Ishikawa (cell line): Measurements from ENCODE around the gene TSG101.

ENCODE experiments used
- CEBPB ChIP-seq: IDR thresholded peaks from 2 replicates; pipeline ENCODE4 v1.6.1; 2012
- CREB1 ChIP-seq: IDR thresholded peaks from 2 replicates; pipeline ENCODE4 v1.6.1; 2012; ENCODE audit warnings: low read depth
- EGR1 ChIP-seq: IDR thresholded peaks from 2 replicates; pipeline ENCODE4 v1.6.1; 2012
- EP300 ChIP-seq: IDR thresholded peaks from 2 replicates; pipeline ENCODE4 v1.6.1; 2012; ENCODE audit warnings: borderline replicate concordance
- FOXM1 ChIP-seq: IDR thresholded peaks from 2 replicates; pipeline ENCODE4 v1.6.1; 2012; ENCODE audit warnings: low read depth, borderline replicate concordance
- NFIC ChIP-seq: IDR thresholded peaks from 2 replicates; pipeline ENCODE4 v1.6.1; 2012
- RAD21 ChIP-seq: IDR thresholded peaks from 2 replicates; pipeline ENCODE4 v1.6.1; 2012; ENCODE audit warnings: low read depth
- TAF1 ChIP-seq: IDR thresholded peaks from 2 replicates; pipeline ENCODE4 v1.6.1; 2012; ENCODE audit warnings: low read depth, mild to moderate bottlenecking
- TCF12 ChIP-seq: IDR thresholded peaks from 2 replicates; pipeline ENCODE4 v1.6.1; 2012; ENCODE audit warnings: low read depth
- TEAD4 ChIP-seq: IDR thresholded peaks from 2 replicates; pipeline ENCODE4 v1.6.1; 2012
- USF1 ChIP-seq: IDR thresholded peaks from 2 replicates; pipeline ENCODE4 v1.6.1; 2012
- YY1 ChIP-seq: IDR thresholded peaks from 2 replicates; pipeline ENCODE4 v1.6.1; 2012; ENCODE audit warnings: low read depth
- TF ChIP-seq, protein P1 (sequence below): IDR thresholded peaks from 2 replicates; pipeline ENCODE4 v1.6.1; 2012; ENCODE audit warnings: low read depth, mild to moderate bottlenecking
- TF ChIP-seq, protein P2 (sequence below): IDR thresholded peaks from 2 replicates; pipeline ENCODE4 v1.6.1; 2012

DNA sequence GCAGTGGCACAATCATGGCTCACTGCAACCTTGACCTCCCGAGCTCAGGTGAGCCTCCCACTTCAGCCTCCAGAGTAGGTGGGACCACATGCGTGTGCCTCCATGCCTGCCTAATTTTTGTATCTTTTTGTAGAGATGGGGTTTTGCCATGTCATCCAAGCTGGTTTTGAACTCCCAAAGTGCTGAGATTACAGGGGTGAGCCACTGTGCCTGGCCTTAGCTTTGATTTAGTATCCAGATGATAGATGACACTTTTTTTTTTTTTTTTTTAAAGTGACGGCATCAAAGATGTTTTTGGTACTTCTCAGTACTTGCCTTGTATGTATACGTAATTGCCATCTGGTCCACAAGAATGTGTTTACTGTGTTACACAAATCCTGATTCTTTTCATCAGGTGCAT lies 47.7 kb downstream of the TSG101 start:
- TF ChIP-seq, protein P1, sequence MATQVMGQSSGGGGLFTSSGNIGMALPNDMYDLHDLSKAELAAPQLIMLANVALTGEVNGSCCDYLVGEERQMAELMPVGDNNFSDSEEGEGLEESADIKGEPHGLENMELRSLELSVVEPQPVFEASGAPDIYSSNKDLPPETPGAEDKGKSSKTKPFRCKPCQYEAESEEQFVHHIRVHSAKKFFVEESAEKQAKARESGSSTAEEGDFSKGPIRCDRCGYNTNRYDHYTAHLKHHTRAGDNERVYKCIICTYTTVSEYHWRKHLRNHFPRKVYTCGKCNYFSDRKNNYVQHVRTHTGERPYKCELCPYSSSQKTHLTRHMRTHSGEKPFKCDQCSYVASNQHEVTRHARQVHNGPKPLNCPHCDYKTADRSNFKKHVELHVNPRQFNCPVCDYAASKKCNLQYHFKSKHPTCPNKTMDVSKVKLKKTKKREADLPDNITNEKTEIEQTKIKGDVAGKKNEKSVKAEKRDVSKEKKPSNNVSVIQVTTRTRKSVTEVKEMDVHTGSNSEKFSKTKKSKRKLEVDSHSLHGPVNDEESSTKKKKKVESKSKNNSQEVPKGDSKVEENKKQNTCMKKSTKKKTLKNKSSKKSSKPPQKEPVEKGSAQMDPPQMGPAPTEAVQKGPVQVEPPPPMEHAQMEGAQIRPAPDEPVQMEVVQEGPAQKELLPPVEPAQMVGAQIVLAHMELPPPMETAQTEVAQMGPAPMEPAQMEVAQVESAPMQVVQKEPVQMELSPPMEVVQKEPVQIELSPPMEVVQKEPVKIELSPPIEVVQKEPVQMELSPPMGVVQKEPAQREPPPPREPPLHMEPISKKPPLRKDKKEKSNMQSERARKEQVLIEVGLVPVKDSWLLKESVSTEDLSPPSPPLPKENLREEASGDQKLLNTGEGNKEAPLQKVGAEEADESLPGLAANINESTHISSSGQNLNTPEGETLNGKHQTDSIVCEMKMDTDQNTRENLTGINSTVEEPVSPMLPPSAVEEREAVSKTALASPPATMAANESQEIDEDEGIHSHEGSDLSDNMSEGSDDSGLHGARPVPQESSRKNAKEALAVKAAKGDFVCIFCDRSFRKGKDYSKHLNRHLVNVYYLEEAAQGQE: no peak
- TF ChIP-seq EP300 (no peak), YY1 (no peak), EGR1 (no peak), CREB1 (no peak), CEBPB (no peak), FOXM1 (no peak), RAD21 (no peak), TCF12 (no peak), TEAD4 (no peak), TAF1 (no peak), USF1 (no peak), NFIC (no peak)
- TF ChIP-seq, protein P2, sequence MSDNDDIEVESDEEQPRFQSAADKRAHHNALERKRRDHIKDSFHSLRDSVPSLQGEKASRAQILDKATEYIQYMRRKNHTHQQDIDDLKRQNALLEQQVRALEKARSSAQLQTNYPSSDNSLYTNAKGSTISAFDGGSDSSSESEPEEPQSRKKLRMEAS: no peak
